ENCODE measurements around the gene BLCAP. TPM values are rescaled to one million over a fixed set of nuclear protein-coding genes. Genes with fewer than 3 reads are reported as not detected.

Gene BLCAP
- total and polyA plus RNA-seq, 2 of the 4 experiments (the other 2 are of a cell fraction) = 17.7 to 67.3 TPM

GRCh38 chr20:37540001-37540400, 12.3 kb upstream of the BLCAP start:
- H2BK15ac ChIP-seq (ENCODE audit: low read depth, low read length) = no peak overlapping the region
- WGBS, 2 experiments (ENCODE audit: extremely low coverage in 2 of 2, insufficient read length in 1 of 2) = no CpG with 5 or more reads among the region's 5 CpGs
- in situ Hi-C loops (cut with MboI; ENCODE audit: low sequenced_read_pairs) (no loop called here), dilution Hi-C loops (cut with HindIII; ENCODE audit: low sequenced_read_pairs, unreplicated experiment) (no loop called here), intact Hi-C loops (cut with micrococcal nuclease) (no loop called here)
- H2AFZ ChIP-seq (replicated peaks; ENCODE audit: low read length, poor library complexity) = no peak overlapping the region
- no peak overlapping the region for H2BK5ac ChIP-seq (ENCODE audit: low read depth, low read length, poor library complexity, severe bottlenecking)
- H3K36me3 ChIP-seq (ENCODE audit: control insufficient read depth, insufficient read depth, low read length) = no peaks in the 10 kb centered on the region
- no peak overlapping the region for H4K8ac ChIP-seq (ENCODE audit: low read depth in 2 of 2, low read length in 2 of 2)
- H2BK20ac ChIP-seq (ENCODE audit: low read depth, low read length) = no peak overlapping the region
- H3K56ac ChIP-seq (ENCODE audit: extremely low read depth, insufficient read depth, low read length) = no peak overlapping the region
- no peak overlapping the region for H3K27ac ChIP-seq (ENCODE audit: insufficient read depth, low read length)
- H2AK5ac ChIP-seq (ENCODE audit: low read depth, low read length) = no peak overlapping the region
- H2AK9ac ChIP-seq (replicated peaks; ENCODE audit: low read depth, low read length, poor library complexity) = no peak overlapping the region
- ATAC-seq (ENCODE audit: low read depth) = no peak
- no peak overlapping the region for H3K4me2 ChIP-seq (ENCODE audit: low read depth, low read length)
- no peaks in the 10 kb centered on the region for H3K79me1 ChIP-seq (ENCODE audit: low read depth in 1 of 2, low read length in 2 of 2)
- CTCF ChIA-PET = no interaction called here
- no peak overlapping the region for H3K18ac ChIP-seq (ENCODE audit: low read depth, low read length)
- no peak overlapping the region for H3K4ac ChIP-seq (ENCODE audit: low read depth, low read length)
- TF ChIP-seq ELK1 (IDR thresholded peaks at IDR 0.05; ENCODE audit: borderline replicate concordance, low read depth, low read length) (no peak), NFE2L2 (IDR thresholded peaks at IDR 0.05; ENCODE audit: low read depth, low read length) (no peak), RFX5 (IDR thresholded peaks at IDR 0.05; ENCODE audit: low read depth, low read length) (no peak), MAFK (IDR thresholded peaks at IDR 0.05; ENCODE audit: low read depth, low read length) (no peak), MXI1 (IDR thresholded peaks at IDR 0.05; ENCODE audit: borderline replicate concordance, low read depth, low read length) (no peak), RCOR1 (IDR thresholded peaks at IDR 0.05; ENCODE audit: insufficient replicate concordance, low read length) (no peak), RAD21 (IDR thresholded peaks at IDR 0.05; ENCODE audit: low read length) (no peak), USF2 (IDR thresholded peaks at IDR 0.05; ENCODE audit: low read depth, low read length) (no peak), POLR2A (IDR thresholded peaks at IDR 0.05; ENCODE audit: low read depth, low read length) (no peak), SMC3 (IDR thresholded peaks at IDR 0.05; ENCODE audit: low read depth, low read length) (no peak), BHLHE40 (IDR thresholded peaks at IDR 0.05; ENCODE audit: low read depth, low read length) (no peak)
- H3K4me1 ChIP-seq (ENCODE audit: control insufficient read depth, insufficient read depth, low read length) = no peaks in the 10 kb centered on the region
- H3K27me3 ChIP-seq (ENCODE audit: control insufficient read depth, insufficient read depth, low read length) = peaks cover 14% of the 10 kb centered on the region
- no peaks in the 10 kb centered on the region for H3K9me1 ChIP-seq (ENCODE audit: insufficient read depth, low read length)
- no peak overlapping the region for H2BK120ac ChIP-seq (ENCODE audit: low read depth, low read length)
- no peak overlapping the region for H3K23ac ChIP-seq (ENCODE audit: low read depth, low read length)
- H4K91ac ChIP-seq (ENCODE audit: insufficient read depth, low read depth, low read length) = no peak overlapping the region
- H3K4me3 ChIP-seq (ENCODE audit: insufficient read depth, low read depth, low read length) = no peak overlapping the region
- no peak for DNase-seq
- no peaks in the 10 kb centered on the region for H3K9me3 ChIP-seq (ENCODE audit: control insufficient read depth, insufficient read depth, low read length)
- POLR2A ChIA-PET (ENCODE audit: unreplicated experiment) = no interaction called here
- H4K5ac ChIP-seq (ENCODE audit: low read depth, low read length) = no peak overlapping the region
- no peaks in the 10 kb centered on the region for H4K20me1 ChIP-seq (ENCODE audit: insufficient read depth, low read length)
- no peak overlapping the region for H3K14ac ChIP-seq (replicated peaks; ENCODE audit: low read depth, low read length)
- H3K9ac ChIP-seq (ENCODE audit: low read depth, low read length) = no peak overlapping the region
- BruUV-seq (replicated peaks) = no TSS peak
